ENCODE measurements around the gene SLC35F3. TPM values are rescaled to one million over a fixed set of nuclear protein-coding genes. Genes with fewer than 3 reads are reported as not detected.

Gene SLC35F3
- total RNA-seq, 1 donor from 2014 or later, result 0.49 TPM

GRCh38 chr1:234369784-234370183 is 465.3 kb downstream of the SLC35F3 start:
- Histone ChIP-seq H3K9me3 (no peaks in the 10 kb centered on the region), H3K27ac (no peak overlapping the region), H3K4me1 (peaks cover 20% of the 10 kb centered on the region), H3K27me3 (no peaks in the 10 kb centered on the region), H3K4me3 (no peak overlapping the region), H3K36me3 (no peaks in the 10 kb centered on the region)
- DNase-seq (ENCODE audit: extremely low spot score in 2 of 2), result no peak
- intact Hi-C loops (cut with DNase I), result no loop called here
- TF ChIP-seq POLR2AphosphoS5 (IDR thresholded peaks at IDR 0.05; ENCODE audit: insufficient read depth in 1 of 2, low read depth in 1 of 2), result peak in 1 of 2 donors; percentile 40
- TF ChIP-seq, protein P1, sequence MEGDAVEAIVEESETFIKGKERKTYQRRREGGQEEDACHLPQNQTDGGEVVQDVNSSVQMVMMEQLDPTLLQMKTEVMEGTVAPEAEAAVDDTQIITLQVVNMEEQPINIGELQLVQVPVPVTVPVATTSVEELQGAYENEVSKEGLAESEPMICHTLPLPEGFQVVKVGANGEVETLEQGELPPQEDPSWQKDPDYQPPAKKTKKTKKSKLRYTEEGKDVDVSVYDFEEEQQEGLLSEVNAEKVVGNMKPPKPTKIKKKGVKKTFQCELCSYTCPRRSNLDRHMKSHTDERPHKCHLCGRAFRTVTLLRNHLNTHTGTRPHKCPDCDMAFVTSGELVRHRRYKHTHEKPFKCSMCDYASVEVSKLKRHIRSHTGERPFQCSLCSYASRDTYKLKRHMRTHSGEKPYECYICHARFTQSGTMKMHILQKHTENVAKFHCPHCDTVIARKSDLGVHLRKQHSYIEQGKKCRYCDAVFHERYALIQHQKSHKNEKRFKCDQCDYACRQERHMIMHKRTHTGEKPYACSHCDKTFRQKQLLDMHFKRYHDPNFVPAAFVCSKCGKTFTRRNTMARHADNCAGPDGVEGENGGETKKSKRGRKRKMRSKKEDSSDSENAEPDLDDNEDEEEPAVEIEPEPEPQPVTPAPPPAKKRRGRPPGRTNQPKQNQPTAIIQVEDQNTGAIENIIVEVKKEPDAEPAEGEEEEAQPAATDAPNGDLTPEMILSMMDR (IDR thresholded peaks at IDR 0.05), result no peak

- Histone ChIP-seq H3K27me3 (no peaks in the 10 kb centered on the region), H3K9me3 (no peaks in the 10 kb centered on the region), H3K4me1 (peaks cover 36% of the 10 kb centered on the region), H3K36me3 (peaks cover 0 to 12% of the 10 kb centered on the region in 2 donors), H3K27ac (no peak overlapping the region), H3K4me3 (no peak overlapping the region)
- TF ChIP-seq, protein P1 (IDR thresholded peaks at IDR 0.05), result no peak
- no peak for DNase-seq (ENCODE audit: extremely low spot score in 2 of 2)
- intact Hi-C loops (cut with DNase I), result no loop called here
Observed at GRCh38 chr1:234371414-234371813, 466.9 kb downstream of the SLC35F3 start.

DNA sequence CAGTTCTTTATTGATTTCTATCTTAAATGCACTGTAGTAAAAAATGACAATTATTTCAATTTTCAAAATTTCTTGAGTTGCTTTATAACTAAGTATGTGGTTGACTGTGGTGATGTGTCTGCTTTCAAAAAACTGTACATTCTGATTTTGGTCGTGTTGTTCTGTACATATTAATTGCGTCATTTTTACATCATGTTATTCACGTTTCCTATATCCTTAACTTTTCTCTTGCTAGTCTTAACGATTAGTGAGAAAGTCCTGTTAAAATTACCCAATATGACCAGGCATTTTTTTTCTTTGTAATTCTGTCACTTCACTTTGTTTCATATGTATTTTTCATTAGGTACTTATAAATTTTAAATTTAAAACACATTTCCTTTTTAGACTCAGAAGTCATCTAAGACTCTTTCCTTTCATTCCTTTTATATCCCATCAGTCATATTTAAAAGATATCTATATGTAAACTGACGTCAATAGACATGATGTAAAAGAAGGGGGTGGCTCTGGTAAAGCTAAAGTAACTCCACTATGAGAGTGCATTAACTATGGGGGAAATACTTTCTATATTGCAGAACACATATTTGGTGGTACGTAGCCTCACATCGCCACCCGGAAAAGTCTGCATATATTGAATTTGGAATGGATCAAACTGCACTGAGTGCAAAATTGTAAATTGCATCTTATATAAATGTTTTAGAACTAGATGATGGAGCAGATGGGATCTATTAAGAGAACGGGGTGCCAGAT is 467.7 kb downstream of the SLC35F3 start:
- peaks cover 0 to 14% of the 10 kb centered on the region in 2 donors for H3K36me3 ChIP-seq
- H3K9me3 ChIP-seq, result no peaks in the 10 kb centered on the region
- peaks cover 36% of the 10 kb centered on the region for H3K4me1 ChIP-seq
- TF ChIP-seq POLR2A (IDR thresholded peaks at IDR 0.05) (no peak), POLR2AphosphoS5 (IDR thresholded peaks at IDR 0.05; ENCODE audit: insufficient read depth in 1 of 2, low read depth in 1 of 2) (no peak)
- TF ChIP-seq, protein P1 (IDR thresholded peaks at IDR 0.05), result no peak
- DNase-seq (ENCODE audit: extremely low spot score in 2 of 2), result no peak
- no peak overlapping the region for H3K27ac ChIP-seq
- H3K4me3 ChIP-seq, result peak overlapping the region; percentile 57 to 68
- H3K27me3 ChIP-seq, result no peaks in the 10 kb centered on the region
- intact Hi-C loops (cut with DNase I), result no loop called here

- Histone ChIP-seq H3K27ac (peak within 1 kb of the TSS; percentile 90), H3K36me3 (peaks cover 0 to 19% of the 10 kb centered on the region in 2 donors), H3K9me3 (no peaks in the 10 kb centered on the region), H3K4me3 (peak within 1 kb of the TSS; percentile 57 to 68), H3K4me1 (peaks cover 36% of the 10 kb centered on the region), H3K27me3 (no peaks in the 10 kb centered on the region)
- intact Hi-C loops (cut with DNase I), result no loop called here
- DNase-seq (ENCODE audit: extremely low spot score in 2 of 2), result peak; percentile 94 to 96
- TF ChIP-seq POLR2A (IDR thresholded peaks at IDR 0.05), result peak in 1 of 2 donors; percentile 64
- TF ChIP-seq, protein P1 (IDR thresholded peaks at IDR 0.05), result peak in 1 of 3 experiments; percentile 10
- peak; percentile 96 to 99 for TF ChIP-seq POLR2AphosphoS5 (IDR thresholded peaks at IDR 0.05; ENCODE audit: insufficient read depth in 1 of 2, low read depth in 1 of 2)
Observed at GRCh38 chr1:234373064-234373958, 468.8 kb downstream of the SLC35F3 start, which contains the start of gene COA6. TSS of gene COA6 (plus strand) at chr1:234373456. CDS start at chr1:234373467, 11 bp downstream.
